Activated T-helper 1 cell treated with anti-CD3 and anti-CD28 coated beads, Interleukin-12 subunit alpha, Interleukin-12 subunit beta, Interleukin-2, Interleukin-4 antibody, amounts not matched to agents 30 ng/mL and 10 ng/mL and 1 ng/mL, durations not matched to agents 14 hours and 24 hours and 36 hours (primary cell): Measurements from ENCODE around the gene MEX3C. TPM values are rescaled to one million over a fixed set of nuclear protein-coding genes. Genes with fewer than 3 reads are reported as not detected.

ENCODE experiments used
- DNase-seq: peaks from one replicate; pipeline ENCODE4 v3.0.0; 2021; ENCODE audit warnings: low spot score
- H3K27ac Mint-ChIP-seq: one replicate; pipeline ENCODE4 v1.8.0; 2021; ENCODE audit warnings: mild to moderate bottlenecking, mixed read lengths
- H3K27me3 Mint-ChIP-seq: one replicate; pipeline ENCODE4 v1.8.0; 2022; ENCODE audit warnings: mild to moderate bottlenecking, moderate library complexity, mixed read lengths; ENCODE audit not compliant: insufficient read depth
- H3K36me3 Mint-ChIP-seq: one replicate; pipeline ENCODE4 v1.8.0; 2021; ENCODE audit warnings: low read depth, mixed read lengths
- H3K4me1 Mint-ChIP-seq: one replicate; pipeline ENCODE4 v1.8.0; 2021; ENCODE audit warnings: low read depth, mixed read lengths
- H3K4me3 Mint-ChIP-seq: one replicate; pipeline ENCODE4 v1.8.0; 2021; ENCODE audit warnings: mild to moderate bottlenecking, moderate library complexity, mixed read lengths
- H3K9me3 Mint-ChIP-seq: one replicate; pipeline ENCODE4 v1.8.0; 2021; ENCODE audit warnings: mixed read lengths
- intact Hi-C: fragments of 100-400 bp; cut with micrococcal nuclease; formaldehyde crosslinking; loops from one replicate; pipeline ENCODE4 v1.15.1; 2024
- total RNA-seq: library from RNA; stranded (reverse); gene quantifications from 2 replicates; pipeline ENCODE4 v1.2.3, GENCODE V29; 2022

The MEX3C gene
- total RNA-seq, 1 donor from 2014 or later: 68.0 TPM

- peaks cover 65% of the 10 kb centered on the region for H3K4me1 Mint-ChIP-seq
- H3K36me3 Mint-ChIP-seq: peaks cover 33% of the 10 kb centered on the region
- H3K27ac Mint-ChIP-seq: no peak overlapping the region
- H3K9me3 Mint-ChIP-seq: no peaks in the 10 kb centered on the region
- H3K27me3 Mint-ChIP-seq: no peaks in the 10 kb centered on the region
- no peak overlapping the region for H3K4me3 Mint-ChIP-seq
- intact Hi-C loops: no loop called here
- DNase-seq: no peak
Measured at GRCh38 chr18:51185075-51185474, 12.4 kb downstream of the MEX3C start.

- no peak for DNase-seq
- Mint-ChIP-seq H3K4me1 (peaks cover 60% of the 10 kb centered on the region), H3K27ac (no peak overlapping the region), H3K27me3 (no peaks in the 10 kb centered on the region), H3K36me3 (peaks cover 36% of the 10 kb centered on the region), H3K4me3 (no peak overlapping the region), H3K9me3 (no peaks in the 10 kb centered on the region)
- intact Hi-C loops: no loop called here
Measured at GRCh38 chr18:51184091-51184457, 13.4 kb downstream of the MEX3C start.

GRCh38 chr18:51183372-51184090 lies 13.9 kb downstream of the MEX3C start:
- Mint-ChIP-seq H3K27ac (peak overlapping the region; percentile 72), H3K4me3 (no peak overlapping the region), H3K4me1 (peaks cover 55% of the 10 kb centered on the region), H3K27me3 (no peaks in the 10 kb centered on the region), H3K36me3 (peaks cover 34% of the 10 kb centered on the region), H3K9me3 (no peaks in the 10 kb centered on the region)
- DNase-seq: no peak
- intact Hi-C loops: loop anchor here (1.0 kb wide), 2 partner anchors 9 to 12 kb away; no protein-coding TSS in a partner anchor

GRCh38 chr18:51182824-51183223 lies 14.7 kb downstream of the MEX3C start:
- Mint-ChIP-seq H3K27ac (peak overlapping the region; percentile 72), H3K4me3 (no peak overlapping the region), H3K36me3 (peaks cover 35% of the 10 kb centered on the region), H3K9me3 (no peaks in the 10 kb centered on the region), H3K27me3 (no peaks in the 10 kb centered on the region), H3K4me1 (peaks cover 49% of the 10 kb centered on the region)
- intact Hi-C loops: loop anchor here (1.0 kb wide), 2 partner anchors 9 to 12 kb away; no protein-coding TSS in a partner anchor
- no peak for DNase-seq

GRCh38 chr18:51171625-51172259 lies 25.7 kb downstream of the MEX3C start:
- Mint-ChIP-seq H3K4me3 (peak overlapping the region; percentile 58), H3K36me3 (peaks cover 28% of the 10 kb centered on the region), H3K27ac (peak overlapping the region; percentile 98), H3K27me3 (no peaks in the 10 kb centered on the region), H3K4me1 (peaks cover 62% of the 10 kb centered on the region), H3K9me3 (peaks cover 3% of the 10 kb centered on the region)
- DNase-seq: no peak
- intact Hi-C loops: loop anchor here (1.0 to 5.0 kb wide), 6 partner anchors 12 to 294 kb away; partner anchors contain the start of genes ME2 and MEX3C

GRCh38 chr18:51171223-51171622 lies 26.3 kb downstream of the MEX3C start:
- H3K27me3 Mint-ChIP-seq: no peaks in the 10 kb centered on the region
- H3K36me3 Mint-ChIP-seq: peaks cover 23% of the 10 kb centered on the region
- peak overlapping the region; percentile 58 for H3K4me3 Mint-ChIP-seq
- intact Hi-C loops: loop anchor here (1.0 to 5.0 kb wide), 6 partner anchors 12 to 294 kb away; partner anchors contain the start of genes ME2 and MEX3C
- H3K9me3 Mint-ChIP-seq: peaks cover 3% of the 10 kb centered on the region
- peak overlapping the region; percentile 98 for H3K27ac Mint-ChIP-seq
- peaks cover 62% of the 10 kb centered on the region for H3K4me1 Mint-ChIP-seq
- no peak for DNase-seq

GRCh38 chr18:51170664-51171063 lies 26.8 kb downstream of the MEX3C start:
- H3K27me3 Mint-ChIP-seq: no peaks in the 10 kb centered on the region
- peaks cover 62% of the 10 kb centered on the region for H3K4me1 Mint-ChIP-seq
- intact Hi-C loops: loop anchor here (1.0 to 5.0 kb wide), 6 partner anchors 13 to 293 kb away; partner anchors contain the start of genes ME2 and MEX3C
- peak overlapping the region; percentile 98 for H3K27ac Mint-ChIP-seq
- H3K4me3 Mint-ChIP-seq: peak overlapping the region; percentile 64
- DNase-seq: no peak
- peaks cover 18% of the 10 kb centered on the region for H3K36me3 Mint-ChIP-seq
- H3K9me3 Mint-ChIP-seq: peaks cover 3% of the 10 kb centered on the region

- peaks cover 14% of the 10 kb centered on the region for H3K36me3 Mint-ChIP-seq
- H3K4me1 Mint-ChIP-seq: peaks cover 67% of the 10 kb centered on the region
- no peaks in the 10 kb centered on the region for H3K27me3 Mint-ChIP-seq
- H3K4me3 Mint-ChIP-seq: peak overlapping the region; percentile 64
- peak overlapping the region; percentile 98 for H3K27ac Mint-ChIP-seq
- intact Hi-C loops: loop anchor here (5.0 kb wide), 2 partner anchors 57 to 292 kb away; partner anchors contain the start of gene ME2
- no peak for DNase-seq
- peaks cover 3% of the 10 kb centered on the region for H3K9me3 Mint-ChIP-seq
Measured at GRCh38 chr18:51169731-51170130, 27.8 kb downstream of the MEX3C start.

- DNase-seq: no peak
- peaks cover 12% of the 10 kb centered on the region for H3K36me3 Mint-ChIP-seq
- peak overlapping the region; percentile 64 for H3K4me3 Mint-ChIP-seq
- H3K27me3 Mint-ChIP-seq: no peaks in the 10 kb centered on the region
- intact Hi-C loops: no loop called here
- peaks cover 69% of the 10 kb centered on the region for H3K4me1 Mint-ChIP-seq
- H3K27ac Mint-ChIP-seq: peak overlapping the region; percentile 98
- H3K9me3 Mint-ChIP-seq: peaks cover 3% of the 10 kb centered on the region
Measured at GRCh38 chr18:51168960-51169662, 28.4 kb downstream of the MEX3C start.

- H3K9me3 Mint-ChIP-seq: peaks cover 3% of the 10 kb centered on the region
- DNase-seq: no peak
- intact Hi-C loops: no loop called here
- H3K36me3 Mint-ChIP-seq: peaks cover 12% of the 10 kb centered on the region
- no peak overlapping the region for H3K4me3 Mint-ChIP-seq
- peak overlapping the region; percentile 80 for H3K27ac Mint-ChIP-seq
- no peaks in the 10 kb centered on the region for H3K27me3 Mint-ChIP-seq
- H3K4me1 Mint-ChIP-seq: peaks cover 70% of the 10 kb centered on the region
Measured at GRCh38 chr18:51168026-51168742, 29.3 kb downstream of the MEX3C start.

GRCh38 chr18:51165296-51165695 lies 32.2 kb downstream of the MEX3C start:
- H3K4me1 Mint-ChIP-seq: peaks cover 56% of the 10 kb centered on the region
- no peak for DNase-seq
- peaks cover 3% of the 10 kb centered on the region for H3K9me3 Mint-ChIP-seq
- H3K4me3 Mint-ChIP-seq: no peak overlapping the region
- intact Hi-C loops: no loop called here
- H3K27ac Mint-ChIP-seq: no peak overlapping the region
- peaks cover 4% of the 10 kb centered on the region for H3K36me3 Mint-ChIP-seq
- H3K27me3 Mint-ChIP-seq: no peaks in the 10 kb centered on the region

GRCh38 chr18:51164761-51165281 lies 32.7 kb downstream of the MEX3C start:
- no peak for DNase-seq
- H3K27me3 Mint-ChIP-seq: no peaks in the 10 kb centered on the region
- peaks cover 3% of the 10 kb centered on the region for H3K9me3 Mint-ChIP-seq
- intact Hi-C loops: no loop called here
- H3K36me3 Mint-ChIP-seq: peaks cover 4% of the 10 kb centered on the region
- H3K27ac Mint-ChIP-seq: peak overlapping the region; percentile 29
- no peak overlapping the region for H3K4me3 Mint-ChIP-seq
- H3K4me1 Mint-ChIP-seq: peaks cover 54% of the 10 kb centered on the region
